Pancreas (tissue), 10 donors: ENCODE measurements around the gene CCDC68. TPM values are rescaled to one million over a fixed set of nuclear protein-coding genes. Genes with fewer than 3 reads are reported as not detected.
"Not testable (repeated sequence)": the region's sequence is repeated elsewhere in the genome, so short reads cannot be mapped to it uniquely, and the experiment has no call there.

Experiments
- ATAC-seq, 4 donors: fragments of 200-7000 bp; cut with Tn5 transposase; one replicate each; pipeline versions ENCODE4 v1.8.0 to v1.9.1; 2020; ENCODE audit warnings: mild to moderate bottlenecking in 4 of 4, moderate library complexity in 4 of 4
- DNase-seq, 6 donors: peaks; one replicate each; pipeline ENCODE4 v3.0.0-alpha.2; 2020
- FAIRE-seq: peaks from 2 replicates; lab custom pipeline; 2012; peaks lifted over from hg19 to GRCh38; lab: Jason Lieb, UNC
- H3K27ac ChIP-seq, 4 donors: fragments of 200-600 bp; sonication (generic); 1 replicate in 3 of 4; 2 replicates in 1 of 4; pipeline versions ENCODE4 v1.5.0 to v1.8.0; 2020
- H3K27me3 ChIP-seq, 4 donors: fragments of 200-600 bp; one replicate each; pipeline ENCODE4 v1.8.0; 2021
- H3K36me3 ChIP-seq, 3 donors: fragments of 200-600 bp; sonication (generic) in 1 of 3; one replicate each; pipeline versions ENCODE4 v1.5.0 to v1.8.0; 2020 to 2021
- H3K4me1 ChIP-seq, 3 donors: fragments of 200-600 bp; one replicate each; pipeline ENCODE4 v1.8.0; 2021
- H3K4me3 ChIP-seq, 4 donors: fragments of 200-600 bp; sonication (generic) in 2 of 4; one replicate each; pipeline versions ENCODE4 v1.5.0 to v1.8.0; 2020 to 2021
- H3K9me3 ChIP-seq, 4 donors: fragments of 200-600 bp; one replicate each; pipeline ENCODE4 v1.8.0; 2021
- WGBS, 2 donors: extraction: QIAGEN DNeasy Blood & Tissue Kit; methylation state at CpG; one replicate each; pipeline ENCODE4 v1.1.7; 2013; 5-methylcytosine and 5-hydroxymethylcytosine counted together
- intact Hi-C, 3 donors: fragments of 100-400 bp; cut with DNase I; formaldehyde crosslinking; loops; one replicate each; pipeline versions ENCODE4 v1.11.1 to v1.14.2; 2022
- polyA plus RNA-seq, 2 donors: library from polyadenylated mRNA; stranded (reverse); fragments of 200-250 nt; gene quantifications; one replicate each; pipeline ENCODE4 v1.2.3, GENCODE V29; 2013
- total RNA-seq, 6 donors: library from RNA; stranded (reverse); fragmentation: NEBNext Ultra II Directional in 4 of 6; extraction: Animal tissue kit (Norgen Biotek cat#: 25700) in 4 of 6; gene quantifications; one replicate each; pipeline versions ENCODE4 v1.2.1 to v1.2.4, GENCODE V29; 2021 to 2023
- TF ChIP-seq, protein P1 (sequence below), 4 donors: fragments of 200-600 bp; sonication (generic) in 3 of 4; IDR thresholded peaks; one replicate each; pipeline versions ENCODE4 v1.5.0 to v1.8.0; 2021; ENCODE audit warnings: antibody characterized with exemption in 4 of 4
- donor health status: healthy with polysubstance abuse.
- donor health status: DM: no; HTN: no; CAD: no; lungs with moderate emphysema.
- donor health status: DM: no; HTN: no; CAD: no.
- donor health status: control.
- donor health status: control.
- donor health status: Bipolar disorder and iron deficiency.
- donor health status: DM: yes; HTN: yes; CAD: no.
- donor health status: DM: no; HTN: no; CAD: no.
- donor health status: DM: no; HTN: no; CAD: no.
- donor health status: DM: yes; HTN: yes; CAD: no.

Gene CCDC68
- total and polyA plus RNA-seq, 8 donors = 0.79 to 5.0 (median 1.3) TPM

GRCh38 chr18:54856105-54856646, 103.1 kb downstream of the CCDC68 start:
- no peaks in the 10 kb centered on the region for H3K36me3 ChIP-seq
- TF ChIP-seq, protein P1, sequence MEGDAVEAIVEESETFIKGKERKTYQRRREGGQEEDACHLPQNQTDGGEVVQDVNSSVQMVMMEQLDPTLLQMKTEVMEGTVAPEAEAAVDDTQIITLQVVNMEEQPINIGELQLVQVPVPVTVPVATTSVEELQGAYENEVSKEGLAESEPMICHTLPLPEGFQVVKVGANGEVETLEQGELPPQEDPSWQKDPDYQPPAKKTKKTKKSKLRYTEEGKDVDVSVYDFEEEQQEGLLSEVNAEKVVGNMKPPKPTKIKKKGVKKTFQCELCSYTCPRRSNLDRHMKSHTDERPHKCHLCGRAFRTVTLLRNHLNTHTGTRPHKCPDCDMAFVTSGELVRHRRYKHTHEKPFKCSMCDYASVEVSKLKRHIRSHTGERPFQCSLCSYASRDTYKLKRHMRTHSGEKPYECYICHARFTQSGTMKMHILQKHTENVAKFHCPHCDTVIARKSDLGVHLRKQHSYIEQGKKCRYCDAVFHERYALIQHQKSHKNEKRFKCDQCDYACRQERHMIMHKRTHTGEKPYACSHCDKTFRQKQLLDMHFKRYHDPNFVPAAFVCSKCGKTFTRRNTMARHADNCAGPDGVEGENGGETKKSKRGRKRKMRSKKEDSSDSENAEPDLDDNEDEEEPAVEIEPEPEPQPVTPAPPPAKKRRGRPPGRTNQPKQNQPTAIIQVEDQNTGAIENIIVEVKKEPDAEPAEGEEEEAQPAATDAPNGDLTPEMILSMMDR (IDR thresholded peaks at IDR 0.05) = no peak
- no peak overlapping the region for H3K4me3 ChIP-seq
- FAIRE-seq = no peak
- H3K27ac ChIP-seq = no peak overlapping the region
- no peak for DNase-seq
- H3K4me1 ChIP-seq = peaks cover 0 to 10% (median 0%) of the 10 kb centered on the region in 3 donors
- no peaks in the 10 kb centered on the region for H3K9me3 ChIP-seq
- H3K27me3 ChIP-seq = no peaks in the 10 kb centered on the region
- no peak for ATAC-seq
- intact Hi-C loops = no loop called here
- 75 to 93% methylated on average over 2 of the region's 2 CpGs for WGBS, 2 donors

- H3K36me3 ChIP-seq, intact Hi-C loops, ATAC-seq, DNase-seq, H3K4me1 ChIP-seq, H3K27me3 ChIP-seq, H3K9me3 ChIP-seq, FAIRE-seq, H3K27ac ChIP-seq, H3K4me3 ChIP-seq: not testable (repeated sequence)
- 88 to 91% methylated on average over 3 of the region's 3 CpGs for whole genome bisulfite sequencing, 2 donors
Measured at GRCh38 chr18:54855050-54855449, 104.2 kb downstream of the CCDC68 start.

DNA sequence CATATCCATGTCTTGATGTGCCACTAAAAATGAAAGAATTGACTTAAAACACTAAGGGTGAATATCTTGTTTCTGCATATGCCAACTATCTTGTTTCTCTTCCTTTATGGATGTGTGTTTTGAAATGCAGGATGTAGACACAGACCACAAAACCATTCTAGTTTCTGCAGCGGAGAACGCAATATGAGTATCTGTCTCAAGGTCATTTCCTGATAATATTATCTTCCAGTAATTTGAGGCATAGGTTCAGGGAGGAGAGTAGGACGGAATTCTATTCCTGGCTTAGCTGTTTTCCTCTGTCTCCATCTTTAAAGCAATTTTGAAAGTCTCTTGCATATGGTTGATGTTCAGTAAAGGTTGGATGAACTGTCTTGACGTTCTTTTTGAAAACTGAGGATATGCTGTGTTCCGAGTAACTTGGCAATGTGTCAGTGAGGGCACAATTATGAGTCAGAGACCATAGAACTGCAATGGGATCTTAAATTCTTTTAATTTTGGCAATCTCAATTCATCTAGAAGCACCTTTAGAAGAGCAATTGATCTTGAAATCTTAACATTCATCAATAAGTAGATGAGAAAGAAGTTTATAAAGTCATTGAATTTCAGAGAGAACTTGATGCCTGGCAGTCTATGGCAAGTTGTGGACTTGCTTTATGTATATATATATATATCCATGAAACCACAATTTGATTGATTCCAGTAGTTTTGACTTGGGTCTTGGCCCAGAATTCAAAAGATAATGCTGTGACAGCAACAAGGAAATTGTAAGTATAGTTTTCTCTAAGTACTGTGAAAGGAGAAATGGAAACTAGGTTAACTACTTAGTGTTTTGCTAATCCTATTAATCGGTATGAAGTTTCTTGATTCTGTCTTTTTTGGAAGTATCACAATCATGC, 106.2 kb downstream of the CCDC68 start:
- H3K27ac ChIP-seq = no peak overlapping the region
- TF ChIP-seq, protein P1 (IDR thresholded peaks at IDR 0.05) = no peak
- intact Hi-C loops = no loop called here
- H3K4me1 ChIP-seq = peaks cover 0 to 5% (median 0%) of the 10 kb centered on the region in 3 donors
- DNase-seq (no peak), ATAC-seq (no peak), FAIRE-seq (no peak)
- 75 to 83% methylated on average over 6 of the region's 6 CpGs for WGBS, 2 donors
- H3K9me3 ChIP-seq = no peaks in the 10 kb centered on the region
- H3K36me3 ChIP-seq = no peaks in the 10 kb centered on the region
- H3K27me3 ChIP-seq = no peaks in the 10 kb centered on the region
- H3K4me3 ChIP-seq = no peak overlapping the region

Other genes starting within 250 kb of the CCDC68 start
- gene RAB27B, start 131.0 kb downstream of the CCDC68 start, total RNA-seq = 10 to 100 TPM in 1 of 6 donors, 1 to 10 TPM in 5; 5.2 to 12.9 (median 6.4) TPM
- under 1 TPM; 0.61 to 0.73 TPM for gene RAB27B, start 131.0 kb downstream of the CCDC68 start, polyA plus RNA-seq